ENCODE measurements around the gene THOC6. TPM values are rescaled to one million over a fixed set of nuclear protein-coding genes. Genes with fewer than 3 reads are reported as not detected.

Gene THOC6
- total and polyA plus RNA-seq, 9 of the 15 experiments (the other 6 are each of a cell fraction or from before 2014, with no cell fraction given): 2.5 to 65.4 (median 42.3) TPM

DNA sequence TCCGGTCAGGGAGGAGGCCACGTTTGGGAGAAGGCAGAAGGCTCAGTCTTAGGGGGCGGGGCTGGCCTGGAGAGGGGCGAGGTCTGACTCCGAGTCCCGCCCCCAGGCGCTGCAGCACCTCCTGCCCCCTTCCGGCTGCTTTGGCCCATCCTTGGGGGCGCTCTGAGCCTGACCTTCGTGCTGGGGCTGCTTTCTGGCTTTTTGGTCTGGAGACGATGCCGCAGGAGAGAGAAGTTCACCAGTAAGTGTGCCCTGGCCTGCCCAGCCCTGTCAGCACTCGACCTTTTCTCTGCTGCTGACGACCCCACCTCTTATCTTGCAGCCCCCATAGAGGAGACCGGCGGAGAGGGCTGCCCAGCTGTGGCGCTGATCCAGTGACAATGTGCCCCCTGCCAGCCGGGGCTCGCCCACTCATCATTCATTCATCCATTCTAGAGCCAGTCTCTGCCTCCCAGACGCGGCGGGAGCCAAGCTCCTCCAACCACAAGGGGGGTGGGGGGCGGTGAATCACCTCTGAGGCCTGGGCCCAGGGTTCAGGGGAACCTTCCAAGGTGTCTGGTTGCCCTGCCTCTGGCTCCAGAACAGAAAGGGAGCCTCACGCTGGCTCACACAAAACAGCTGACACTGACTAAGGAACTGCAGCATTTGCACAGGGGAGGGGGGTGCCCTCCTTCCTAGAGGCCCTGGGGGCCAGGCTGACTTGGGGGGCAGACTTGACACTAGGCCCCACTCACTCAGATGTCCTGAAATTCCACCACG lies 2.2 kb upstream of the THOC6 start (continued):
- TF ChIP-seq SIN3B (IDR thresholded peaks at IDR 0.05; ENCODE audit: low read depth) (no peak), ZNF217 (CRISPR knock-in tag; IDR thresholded peaks at IDR 0.05) (no peak), BCOR (IDR thresholded peaks at IDR 0.05) (no peak), ZNF347 (CRISPR knock-in tag; IDR thresholded peaks at IDR 0.05; ENCODE audit: low read depth) (no peak), ZNF507 (tag; conservative IDR thresholded peaks at IDR 0.05) (no peak), RBM22 (IDR thresholded peaks at IDR 0.05; ENCODE audit: low read depth, low read length, poor library complexity, severe bottlenecking) (peak; percentile 14), RNF2 (IDR thresholded peaks at IDR 0.05) (no peak), MYC (IDR thresholded peaks at IDR 0.05; ENCODE audit: low read depth, low read length) (peak; percentile 21; the same call in 1 of the 2 replicates), MYC (CRISPR knock-in tag; IDR thresholded peaks at IDR 0.05; ENCODE audit: borderline replicate concordance, low read depth) (no peak), KLF6 (CRISPR knock-in tag; IDR thresholded peaks at IDR 0.05; ENCODE audit: borderline replicate concordance) (no peak), ZFP1 (CRISPR knock-in tag; IDR thresholded peaks at IDR 0.05) (no peak), TRIM24 (IDR thresholded peaks at IDR 0.05) (0 out of 4 replicates have a peak, but pooled peaks of 1 of the 2 experiments have one; percentile 5), CBFB (CRISPR knock-in tag; IDR thresholded peaks at IDR 0.05) (no peak), FOXJ2 (tag; IDR thresholded peaks at IDR 0.05) (no peak), ZNF444 (CRISPR knock-in tag; IDR thresholded peaks at IDR 0.05) (no peak)
- TF ChIP-seq, protein P1, sequence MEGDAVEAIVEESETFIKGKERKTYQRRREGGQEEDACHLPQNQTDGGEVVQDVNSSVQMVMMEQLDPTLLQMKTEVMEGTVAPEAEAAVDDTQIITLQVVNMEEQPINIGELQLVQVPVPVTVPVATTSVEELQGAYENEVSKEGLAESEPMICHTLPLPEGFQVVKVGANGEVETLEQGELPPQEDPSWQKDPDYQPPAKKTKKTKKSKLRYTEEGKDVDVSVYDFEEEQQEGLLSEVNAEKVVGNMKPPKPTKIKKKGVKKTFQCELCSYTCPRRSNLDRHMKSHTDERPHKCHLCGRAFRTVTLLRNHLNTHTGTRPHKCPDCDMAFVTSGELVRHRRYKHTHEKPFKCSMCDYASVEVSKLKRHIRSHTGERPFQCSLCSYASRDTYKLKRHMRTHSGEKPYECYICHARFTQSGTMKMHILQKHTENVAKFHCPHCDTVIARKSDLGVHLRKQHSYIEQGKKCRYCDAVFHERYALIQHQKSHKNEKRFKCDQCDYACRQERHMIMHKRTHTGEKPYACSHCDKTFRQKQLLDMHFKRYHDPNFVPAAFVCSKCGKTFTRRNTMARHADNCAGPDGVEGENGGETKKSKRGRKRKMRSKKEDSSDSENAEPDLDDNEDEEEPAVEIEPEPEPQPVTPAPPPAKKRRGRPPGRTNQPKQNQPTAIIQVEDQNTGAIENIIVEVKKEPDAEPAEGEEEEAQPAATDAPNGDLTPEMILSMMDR (IDR thresholded peaks at IDR 0.05 in 2 of 3, conservative IDR thresholded peaks at IDR 0.05 in 1 of 3; ENCODE audit: insufficient read depth in 2 of 3, low read depth in 1 of 3, low read length in 3 of 3): peak; percentile 67 to 87 (median 68)
- TF ChIP-seq, protein P2, sequence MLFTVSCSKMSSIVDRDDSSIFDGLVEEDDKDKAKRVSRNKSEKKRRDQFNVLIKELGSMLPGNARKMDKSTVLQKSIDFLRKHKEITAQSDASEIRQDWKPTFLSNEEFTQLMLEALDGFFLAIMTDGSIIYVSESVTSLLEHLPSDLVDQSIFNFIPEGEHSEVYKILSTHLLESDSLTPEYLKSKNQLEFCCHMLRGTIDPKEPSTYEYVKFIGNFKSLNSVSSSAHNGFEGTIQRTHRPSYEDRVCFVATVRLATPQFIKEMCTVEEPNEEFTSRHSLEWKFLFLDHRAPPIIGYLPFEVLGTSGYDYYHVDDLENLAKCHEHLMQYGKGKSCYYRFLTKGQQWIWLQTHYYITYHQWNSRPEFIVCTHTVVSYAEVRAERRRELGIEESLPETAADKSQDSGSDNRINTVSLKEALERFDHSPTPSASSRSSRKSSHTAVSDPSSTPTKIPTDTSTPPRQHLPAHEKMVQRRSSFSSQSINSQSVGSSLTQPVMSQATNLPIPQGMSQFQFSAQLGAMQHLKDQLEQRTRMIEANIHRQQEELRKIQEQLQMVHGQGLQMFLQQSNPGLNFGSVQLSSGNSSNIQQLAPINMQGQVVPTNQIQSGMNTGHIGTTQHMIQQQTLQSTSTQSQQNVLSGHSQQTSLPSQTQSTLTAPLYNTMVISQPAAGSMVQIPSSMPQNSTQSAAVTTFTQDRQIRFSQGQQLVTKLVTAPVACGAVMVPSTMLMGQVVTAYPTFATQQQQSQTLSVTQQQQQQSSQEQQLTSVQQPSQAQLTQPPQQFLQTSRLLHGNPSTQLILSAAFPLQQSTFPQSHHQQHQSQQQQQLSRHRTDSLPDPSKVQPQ (CRISPR knock-in tag; IDR thresholded peaks at IDR 0.05; ENCODE audit: borderline replicate concordance): no peak
- TF ChIP-seq, protein P3, sequence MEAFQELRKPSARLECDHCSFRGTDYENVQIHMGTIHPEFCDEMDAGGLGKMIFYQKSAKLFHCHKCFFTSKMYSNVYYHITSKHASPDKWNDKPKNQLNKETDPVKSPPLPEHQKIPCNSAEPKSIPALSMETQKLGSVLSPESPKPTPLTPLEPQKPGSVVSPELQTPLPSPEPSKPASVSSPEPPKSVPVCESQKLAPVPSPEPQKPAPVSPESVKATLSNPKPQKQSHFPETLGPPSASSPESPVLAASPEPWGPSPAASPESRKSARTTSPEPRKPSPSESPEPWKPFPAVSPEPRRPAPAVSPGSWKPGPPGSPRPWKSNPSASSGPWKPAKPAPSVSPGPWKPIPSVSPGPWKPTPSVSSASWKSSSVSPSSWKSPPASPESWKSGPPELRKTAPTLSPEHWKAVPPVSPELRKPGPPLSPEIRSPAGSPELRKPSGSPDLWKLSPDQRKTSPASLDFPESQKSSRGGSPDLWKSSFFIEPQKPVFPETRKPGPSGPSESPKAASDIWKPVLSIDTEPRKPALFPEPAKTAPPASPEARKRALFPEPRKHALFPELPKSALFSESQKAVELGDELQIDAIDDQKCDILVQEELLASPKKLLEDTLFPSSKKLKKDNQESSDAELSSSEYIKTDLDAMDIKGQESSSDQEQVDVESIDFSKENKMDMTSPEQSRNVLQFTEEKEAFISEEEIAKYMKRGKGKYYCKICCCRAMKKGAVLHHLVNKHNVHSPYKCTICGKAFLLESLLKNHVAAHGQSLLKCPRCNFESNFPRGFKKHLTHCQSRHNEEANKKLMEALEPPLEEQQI (IDR thresholded peaks at IDR 0.05): no peak
- TF ChIP-seq, protein P4, sequence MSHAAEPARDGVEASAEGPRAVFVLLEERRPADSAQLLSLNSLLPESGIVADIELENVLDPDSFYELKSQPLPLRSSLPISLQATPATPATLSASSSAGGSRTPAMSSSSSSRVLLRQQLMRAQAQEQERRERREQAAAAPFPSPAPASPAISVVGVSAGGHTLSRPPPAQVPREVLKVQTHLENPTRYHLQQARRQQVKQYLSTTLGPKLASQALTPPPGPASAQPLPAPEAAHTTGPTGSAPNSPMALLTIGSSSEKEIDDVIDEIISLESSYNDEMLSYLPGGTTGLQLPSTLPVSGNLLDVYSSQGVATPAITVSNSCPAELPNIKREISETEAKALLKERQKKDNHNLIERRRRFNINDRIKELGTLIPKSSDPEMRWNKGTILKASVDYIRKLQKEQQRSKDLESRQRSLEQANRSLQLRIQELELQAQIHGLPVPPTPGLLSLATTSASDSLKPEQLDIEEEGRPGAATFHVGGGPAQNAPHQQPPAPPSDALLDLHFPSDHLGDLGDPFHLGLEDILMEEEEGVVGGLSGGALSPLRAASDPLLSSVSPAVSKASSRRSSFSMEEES (CRISPR knock-in tag; IDR thresholded peaks at IDR 0.05): no peak

Measured in K562 (cell line).